Suprapubic skin (tissue), 4 donors: Measurements from ENCODE around the gene CDK4. TPM values are rescaled to one million over a fixed set of nuclear protein-coding genes. Genes with fewer than 3 reads are reported as not detected.

Source experiments
- DNase-seq, 2 donors: peaks; one replicate each; pipeline ENCODE4 v3.0.0-alpha.2; 2019; ENCODE audit warnings: low spot score in 2 of 2
- H3K27ac ChIP-seq: fragments of 200-600 bp; sonication (generic); one replicate; pipeline ENCODE4 v1.5.1; 2019
- H3K27me3 ChIP-seq: fragments of 200-600 bp; sonication (generic); one replicate; pipeline ENCODE4 v1.5.1; 2019
- H3K36me3 ChIP-seq: fragments of 200-600 bp; sonication (generic); one replicate; pipeline ENCODE4 v1.5.1; 2019
- H3K4me1 ChIP-seq: fragments of 200-600 bp; sonication (generic); one replicate; pipeline ENCODE4 v1.5.1; 2019
- H3K4me3 ChIP-seq: fragments of 200-600 bp; sonication (generic); one replicate; pipeline ENCODE4 v1.5.1; 2019; ENCODE audit warnings: mild to moderate bottlenecking
- H3K9me3 ChIP-seq: fragments of 200-600 bp; sonication (generic); one replicate; pipeline ENCODE4 v1.5.1; 2019
- EP300 ChIP-seq: sonication (generic); formaldehyde crosslinking; IDR thresholded peaks from one replicate; pipeline ENCODE4 v1.6.1; 2017; ENCODE audit warnings: antibody characterized with exemption
- POLR2A ChIP-seq, 2 donors: fragments of 450-650 bp; IDR thresholded peaks; one replicate each; pipeline ENCODE4 v1.6.1; 2017; ENCODE audit warnings: antibody characterized with exemption in 2 of 2, mild to moderate bottlenecking in 2 of 2, moderate library complexity in 2 of 2
- POLR2AphosphoS5 ChIP-seq, 3 donors: sonication (generic); formaldehyde crosslinking; IDR thresholded peaks; one replicate each; pipeline ENCODE4 v1.6.1; 2017; ENCODE audit warnings: antibody characterized with exemption in 3 of 3
- WGBS: methylation state at CpG from one replicate; pipeline ENCODE4 v1.1.5; 2018; 5-methylcytosine and 5-hydroxymethylcytosine counted together
- total RNA-seq, 4 donors: library from RNA; depleted of rRNA; stranded (reverse); fragments of >200 nt; gene quantifications; one replicate each; pipeline ENCODE4 v1.1.0, GENCODE V29; 2016
- TF ChIP-seq, protein P1 (sequence below), 2 donors: fragments of 200-600 bp in 1 of 2; fragments of 450-650 bp in 1 of 2; sonication (generic) in 1 of 2; IDR thresholded peaks; one replicate each; pipeline ENCODE4 v1.5.1; 2016 to 2019; ENCODE audit warnings: antibody characterized with exemption in 2 of 2, mild to moderate bottlenecking in 1 of 2, moderate library complexity in 1 of 2

The CDK4 gene
- total RNA-seq, 4 donors from 2014 or later, result 35.7 to 82.3 (median 47.0) TPM

DNA sequence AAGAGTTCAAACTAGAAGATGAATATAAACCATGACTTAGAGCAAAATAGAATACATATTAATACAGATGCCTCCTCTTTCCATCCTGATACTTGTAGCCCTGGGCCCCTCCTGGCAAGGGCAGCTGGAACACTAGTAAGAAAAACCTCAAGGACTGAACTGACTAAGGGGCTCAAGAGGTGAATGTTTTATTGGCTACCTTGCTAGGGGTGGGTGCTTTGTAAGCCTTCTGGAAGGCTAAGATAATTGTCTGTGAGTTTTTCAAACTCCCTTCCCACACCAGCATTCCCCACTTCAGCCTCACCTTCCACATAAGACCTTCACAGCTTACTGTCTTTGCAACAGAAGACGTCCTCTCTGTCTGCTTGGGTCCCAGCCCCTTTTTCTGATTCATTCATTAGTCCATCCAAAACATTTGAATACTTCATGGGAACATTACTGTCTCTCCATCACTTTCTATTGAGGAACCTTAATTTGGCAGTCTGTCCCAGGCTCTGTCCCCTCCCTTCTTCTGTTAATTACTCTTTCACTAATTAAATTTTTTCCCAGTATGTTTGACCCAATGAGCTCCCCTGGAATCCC, 1.7 kb upstream of the CDK4 start:
- H3K4me1 ChIP-seq, result peaks cover 52% of the 10 kb centered on the region
- peak in 1 of 2 donors; percentile 34 for DNase-seq
- WGBS, result 22% methylated on average over 1 of the region's 1 CpG
- H3K36me3 ChIP-seq, result peaks cover 20% of the 10 kb centered on the region
- no peaks in the 10 kb centered on the region for H3K27me3 ChIP-seq
- TF ChIP-seq EP300 (no peak), POLR2AphosphoS5 (IDR thresholded peaks at IDR 0.05) (no peak), POLR2A (IDR thresholded peaks at IDR 0.05) (no peak)
- TF ChIP-seq, protein P1, sequence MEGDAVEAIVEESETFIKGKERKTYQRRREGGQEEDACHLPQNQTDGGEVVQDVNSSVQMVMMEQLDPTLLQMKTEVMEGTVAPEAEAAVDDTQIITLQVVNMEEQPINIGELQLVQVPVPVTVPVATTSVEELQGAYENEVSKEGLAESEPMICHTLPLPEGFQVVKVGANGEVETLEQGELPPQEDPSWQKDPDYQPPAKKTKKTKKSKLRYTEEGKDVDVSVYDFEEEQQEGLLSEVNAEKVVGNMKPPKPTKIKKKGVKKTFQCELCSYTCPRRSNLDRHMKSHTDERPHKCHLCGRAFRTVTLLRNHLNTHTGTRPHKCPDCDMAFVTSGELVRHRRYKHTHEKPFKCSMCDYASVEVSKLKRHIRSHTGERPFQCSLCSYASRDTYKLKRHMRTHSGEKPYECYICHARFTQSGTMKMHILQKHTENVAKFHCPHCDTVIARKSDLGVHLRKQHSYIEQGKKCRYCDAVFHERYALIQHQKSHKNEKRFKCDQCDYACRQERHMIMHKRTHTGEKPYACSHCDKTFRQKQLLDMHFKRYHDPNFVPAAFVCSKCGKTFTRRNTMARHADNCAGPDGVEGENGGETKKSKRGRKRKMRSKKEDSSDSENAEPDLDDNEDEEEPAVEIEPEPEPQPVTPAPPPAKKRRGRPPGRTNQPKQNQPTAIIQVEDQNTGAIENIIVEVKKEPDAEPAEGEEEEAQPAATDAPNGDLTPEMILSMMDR (IDR thresholded peaks at IDR 0.05), result no peak
- no peaks in the 10 kb centered on the region for H3K9me3 ChIP-seq
- no peak overlapping the region for H3K27ac ChIP-seq
- no peak overlapping the region for H3K4me3 ChIP-seq

DNA sequence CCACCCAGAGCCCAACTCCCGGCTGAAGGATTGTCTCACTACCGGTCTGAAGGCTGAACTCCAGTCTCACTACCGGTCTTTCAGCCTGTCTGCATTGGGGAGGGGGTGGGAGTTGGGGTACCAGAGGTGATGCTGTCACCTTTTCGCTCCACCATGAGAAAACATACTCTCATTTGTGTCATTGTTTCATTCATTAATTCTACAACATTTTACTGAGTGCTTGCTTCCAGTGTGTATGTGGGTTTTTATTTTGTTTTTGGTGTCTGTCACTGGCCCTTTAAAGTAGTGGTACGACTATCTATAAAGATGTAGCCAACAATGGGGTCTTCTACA, 524 bp upstream of the CDK4 start:
- no peaks in the 10 kb centered on the region for H3K27me3 ChIP-seq
- H3K4me3 ChIP-seq, result peak overlapping the region; percentile 71
- WGBS, result 5% methylated on average over 5 of the region's 5 CpGs
- H3K9me3 ChIP-seq, result no peaks in the 10 kb centered on the region
- H3K27ac ChIP-seq, result no peak overlapping the region
- H3K4me1 ChIP-seq, result peaks cover 52% of the 10 kb centered on the region
- TF ChIP-seq, protein P1 (IDR thresholded peaks at IDR 0.05), result no peak
- TF ChIP-seq POLR2AphosphoS5 (IDR thresholded peaks at IDR 0.05), result no peak
- TF ChIP-seq EP300, result no peak
- peaks cover 20% of the 10 kb centered on the region for H3K36me3 ChIP-seq
- no peak for DNase-seq

DNA sequence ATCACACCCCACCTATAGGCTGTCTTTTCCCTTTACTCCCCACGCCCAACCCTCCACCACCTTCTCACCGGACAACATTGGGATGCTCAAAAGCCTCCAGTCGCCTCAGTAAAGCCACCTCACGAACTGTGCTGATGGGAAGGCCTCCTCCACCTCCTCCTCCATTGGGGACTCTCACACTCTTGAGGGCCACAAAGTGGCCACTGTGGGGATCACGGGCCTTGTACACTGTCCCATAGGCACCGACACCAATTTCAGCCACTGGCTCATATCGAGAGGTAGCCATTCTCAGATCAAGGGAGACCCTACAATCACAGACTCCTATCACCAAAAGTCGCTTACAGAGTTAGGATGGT, 700 bp downstream of the CDK4 start:
- no peak for DNase-seq
- H3K27ac ChIP-seq, result peak overlapping the region; percentile 90
- TF ChIP-seq EP300 (no peak), POLR2AphosphoS5 (IDR thresholded peaks at IDR 0.05) (no peak), POLR2A (IDR thresholded peaks at IDR 0.05) (no peak)
- TF ChIP-seq, protein P1 (IDR thresholded peaks at IDR 0.05), result no peak
- no peaks in the 10 kb centered on the region for H3K9me3 ChIP-seq
- H3K4me1 ChIP-seq, result peaks cover 47% of the 10 kb centered on the region
- peaks cover 32% of the 10 kb centered on the region for H3K36me3 ChIP-seq
- H3K27me3 ChIP-seq, result no peaks in the 10 kb centered on the region
- 13% methylated on average over 4 of the region's 8 CpGs for WGBS
- H3K4me3 ChIP-seq, result peak overlapping the region; percentile 71

DNA sequence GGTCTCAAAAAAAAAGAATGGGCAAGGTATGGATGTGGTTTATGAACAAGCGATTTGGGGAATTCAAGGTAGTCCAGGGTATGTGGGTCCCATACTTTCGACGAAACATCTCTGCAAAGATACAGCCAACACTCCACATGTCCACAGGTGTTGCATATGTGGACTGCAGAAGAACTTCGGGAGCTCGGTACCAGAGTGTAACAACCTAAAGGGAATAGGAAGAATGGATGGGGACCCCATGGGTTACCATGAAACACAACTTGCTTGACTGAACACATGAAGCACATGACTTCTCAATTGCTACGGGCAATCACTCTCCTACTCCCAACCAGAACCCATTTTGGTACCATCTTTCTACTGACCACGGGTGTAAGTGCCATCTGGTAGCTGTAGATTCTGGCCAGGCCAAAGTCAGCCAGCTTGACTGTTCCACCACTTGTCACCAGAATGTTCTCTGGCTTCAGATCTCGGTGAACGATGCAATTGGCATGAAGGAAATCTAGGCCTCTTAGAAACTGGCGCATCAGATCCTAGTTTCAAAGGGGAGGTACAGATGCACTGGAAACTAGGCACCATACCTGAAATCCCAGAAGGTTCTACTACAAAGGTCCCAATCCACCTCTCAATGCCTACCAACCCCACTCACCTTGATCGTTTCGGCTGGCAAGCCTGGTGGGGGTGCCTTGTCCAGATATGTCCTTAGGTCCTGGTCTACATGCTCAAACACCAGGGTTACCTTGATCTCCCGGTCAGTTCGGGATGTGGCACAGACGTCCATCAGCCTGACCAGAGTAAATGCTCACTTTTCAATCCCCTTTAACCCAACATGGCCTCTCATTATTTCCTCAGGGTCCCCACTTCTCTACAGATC, 1.3 kb downstream of the CDK4 start:
- Histone ChIP-seq H3K27ac (peak overlapping the region; percentile 90), H3K9me3 (no peaks in the 10 kb centered on the region), H3K4me3 (peak overlapping the region; percentile 71), H3K4me1 (peaks cover 45% of the 10 kb centered on the region), H3K27me3 (no peaks in the 10 kb centered on the region), H3K36me3 (peaks cover 33% of the 10 kb centered on the region)
- WGBS, result 93% methylated on average over 15 of the region's 15 CpGs
- DNase-seq, result no peak
- TF ChIP-seq, protein P1 (IDR thresholded peaks at IDR 0.05), result no peak
- no peak for TF ChIP-seq POLR2A (IDR thresholded peaks at IDR 0.05)
- TF ChIP-seq EP300, result no peak
- TF ChIP-seq POLR2AphosphoS5 (IDR thresholded peaks at IDR 0.05), result no peak

GRCh38 chr12:57749061-57749460, 3.0 kb downstream of the CDK4 start:
- Histone ChIP-seq H3K4me3 (no peak overlapping the region), H3K27me3 (no peaks in the 10 kb centered on the region), H3K9me3 (no peaks in the 10 kb centered on the region), H3K27ac (no peak overlapping the region), H3K4me1 (peaks cover 43% of the 10 kb centered on the region), H3K36me3 (peaks cover 33% of the 10 kb centered on the region)
- WGBS, result 98% methylated on average over 5 of the region's 5 CpGs
- DNase-seq, result no peak
- TF ChIP-seq, protein P1 (IDR thresholded peaks at IDR 0.05), result no peak
- no peak for TF ChIP-seq POLR2A (IDR thresholded peaks at IDR 0.05)
- no peak for TF ChIP-seq POLR2AphosphoS5 (IDR thresholded peaks at IDR 0.05)
- no peak for TF ChIP-seq EP300
